ENCODE results near the gene VENTX.

The VENTX gene

DNA sequence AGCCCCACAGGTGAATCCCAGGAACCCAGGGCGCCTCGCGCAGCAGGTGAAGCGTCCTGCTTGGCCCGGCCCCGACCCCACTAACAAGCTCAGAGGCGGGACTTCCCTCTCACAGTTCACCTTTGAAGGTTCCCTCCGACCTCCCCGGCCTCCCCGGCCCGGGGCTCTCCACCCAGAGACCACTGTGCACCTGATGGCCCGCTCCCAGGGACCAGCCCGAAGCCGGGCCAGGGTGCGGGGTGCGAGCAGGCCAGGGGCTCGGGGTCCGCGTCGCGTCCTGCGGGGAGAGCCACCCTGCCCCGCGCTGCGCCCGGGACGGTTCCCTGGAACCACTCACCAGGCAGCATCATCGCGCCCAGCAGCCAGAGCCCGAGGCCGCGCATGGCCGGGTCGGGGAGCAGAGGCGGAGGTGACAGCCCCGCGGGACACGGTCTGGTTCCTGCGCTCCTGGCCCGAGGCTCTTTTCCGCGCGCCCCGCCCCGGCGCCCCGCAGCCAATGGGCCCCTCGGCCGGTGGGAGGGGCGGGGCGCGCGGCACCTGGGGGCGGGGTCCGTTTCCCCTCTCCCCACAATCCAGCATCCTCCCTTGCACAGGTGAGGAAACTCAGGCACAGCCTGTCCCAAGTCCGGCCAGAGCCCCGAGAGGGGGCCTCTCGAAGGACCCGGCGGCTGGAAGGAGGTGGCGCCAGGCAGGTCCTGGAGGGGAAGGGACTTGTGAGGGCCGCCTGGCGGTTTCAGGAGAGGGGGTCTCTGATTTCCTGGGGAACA is 39.0 kb downstream of the VENTX start, which contains the start of gene ADAM8:
Gene ADAM8 (minus strand): TSS at position 434 of the 767 bp plus-strand sequence. CDS start 51 bp downstream, at position 383.
- peak; percentile 83 for DNase-seq

DNA sequence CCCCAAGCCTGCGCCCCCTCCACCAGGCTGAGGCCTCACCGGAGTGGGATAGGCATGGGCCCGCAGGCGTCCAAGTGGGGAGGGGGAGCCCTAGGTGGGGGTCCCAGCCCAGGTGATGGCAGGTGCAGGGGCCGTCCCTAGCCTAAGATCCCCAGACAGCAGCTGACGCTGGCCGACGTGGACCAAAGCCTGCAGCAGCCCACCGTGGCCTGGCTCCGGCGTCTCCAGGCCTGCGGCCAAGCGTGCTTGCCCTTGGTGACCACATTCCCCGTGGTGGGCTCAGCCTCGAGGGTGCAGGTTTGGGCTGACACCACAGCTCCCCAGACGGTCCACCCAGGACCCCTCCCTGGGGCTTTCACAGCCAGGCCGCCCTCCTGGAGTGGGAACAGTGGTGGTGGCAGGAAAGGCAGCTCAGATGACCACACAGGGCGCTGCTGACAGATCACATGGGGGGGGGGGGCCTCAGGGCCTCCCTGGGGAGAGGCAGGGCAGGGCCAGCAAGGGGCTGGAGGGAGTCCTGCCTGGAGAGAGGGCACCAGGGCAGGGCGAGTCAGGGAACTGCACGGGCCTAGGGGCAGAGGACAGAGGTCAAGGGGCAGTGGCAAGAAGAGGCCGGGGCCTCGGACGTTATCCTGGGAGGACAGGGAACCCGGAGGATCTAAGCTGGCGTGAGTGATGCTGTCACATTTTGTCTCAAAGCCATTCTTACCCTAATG is 39.8 kb downstream of the VENTX start:
- DNase-seq: peak; percentile 60

DNA sequence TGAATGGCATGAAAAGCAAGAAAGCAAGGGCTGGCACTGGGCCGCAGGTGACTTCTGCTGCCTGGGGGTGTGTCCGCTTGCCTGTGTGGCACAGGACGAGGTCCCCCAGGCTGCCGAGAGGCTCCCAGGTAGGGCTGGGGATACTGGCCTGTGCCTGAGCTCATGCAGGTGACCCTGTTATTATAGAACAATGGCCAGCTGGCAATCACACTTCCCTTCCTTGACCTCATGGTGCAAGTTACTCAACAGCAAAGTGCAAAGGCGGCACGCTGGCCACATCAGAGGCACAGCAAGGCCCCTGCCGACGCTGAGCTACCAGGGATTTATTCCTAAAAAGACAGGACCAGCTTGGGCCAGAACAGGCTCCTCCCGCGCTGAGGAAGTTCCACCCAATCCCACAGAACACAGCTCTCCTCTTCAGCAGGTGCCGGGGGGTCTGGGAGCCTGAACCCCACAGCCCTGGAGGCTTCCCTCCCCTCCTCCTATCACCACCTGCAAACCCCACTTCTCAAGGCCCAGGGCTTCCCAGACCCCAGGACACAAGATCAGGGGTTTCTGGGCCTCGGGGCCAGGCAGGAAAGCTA is 40.4 kb downstream of the VENTX start:
- peak; percentile 63 for DNase-seq

DNA sequence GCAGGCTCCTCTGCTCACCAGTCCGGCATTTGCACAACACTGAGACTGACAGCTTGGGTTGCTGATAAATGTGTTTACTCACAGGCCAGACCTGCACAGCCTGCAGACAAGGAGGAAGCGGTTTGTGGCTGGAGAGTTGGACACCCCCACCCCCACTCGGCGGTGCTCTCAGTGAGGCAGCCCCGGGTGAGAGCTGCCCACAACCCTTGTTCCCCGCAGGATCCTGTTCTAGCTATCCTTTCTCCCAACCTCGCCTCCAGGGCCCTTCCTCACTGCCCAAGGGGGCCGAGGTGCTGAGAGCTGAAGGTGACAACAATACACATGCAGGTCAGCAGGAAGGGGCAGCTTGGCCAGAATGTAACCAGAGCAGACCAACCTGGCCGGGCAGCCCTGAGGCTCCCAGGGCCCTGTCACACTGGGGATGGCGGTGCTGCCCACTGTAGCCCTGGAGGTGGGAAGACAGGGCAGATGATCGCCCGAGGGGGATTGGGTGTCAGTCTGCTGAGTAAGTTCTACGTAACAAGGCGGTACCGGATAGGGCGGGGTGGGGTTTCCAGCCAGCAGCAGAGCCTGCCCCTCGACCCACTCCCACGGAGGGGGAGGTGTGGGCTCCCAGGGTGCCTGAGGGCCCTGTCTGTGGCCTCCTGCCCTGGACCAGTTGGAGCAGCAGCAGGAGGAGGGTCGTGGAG is 41.1 kb downstream of the VENTX start:
- peak; percentile 80 for DNase-seq

DNA sequence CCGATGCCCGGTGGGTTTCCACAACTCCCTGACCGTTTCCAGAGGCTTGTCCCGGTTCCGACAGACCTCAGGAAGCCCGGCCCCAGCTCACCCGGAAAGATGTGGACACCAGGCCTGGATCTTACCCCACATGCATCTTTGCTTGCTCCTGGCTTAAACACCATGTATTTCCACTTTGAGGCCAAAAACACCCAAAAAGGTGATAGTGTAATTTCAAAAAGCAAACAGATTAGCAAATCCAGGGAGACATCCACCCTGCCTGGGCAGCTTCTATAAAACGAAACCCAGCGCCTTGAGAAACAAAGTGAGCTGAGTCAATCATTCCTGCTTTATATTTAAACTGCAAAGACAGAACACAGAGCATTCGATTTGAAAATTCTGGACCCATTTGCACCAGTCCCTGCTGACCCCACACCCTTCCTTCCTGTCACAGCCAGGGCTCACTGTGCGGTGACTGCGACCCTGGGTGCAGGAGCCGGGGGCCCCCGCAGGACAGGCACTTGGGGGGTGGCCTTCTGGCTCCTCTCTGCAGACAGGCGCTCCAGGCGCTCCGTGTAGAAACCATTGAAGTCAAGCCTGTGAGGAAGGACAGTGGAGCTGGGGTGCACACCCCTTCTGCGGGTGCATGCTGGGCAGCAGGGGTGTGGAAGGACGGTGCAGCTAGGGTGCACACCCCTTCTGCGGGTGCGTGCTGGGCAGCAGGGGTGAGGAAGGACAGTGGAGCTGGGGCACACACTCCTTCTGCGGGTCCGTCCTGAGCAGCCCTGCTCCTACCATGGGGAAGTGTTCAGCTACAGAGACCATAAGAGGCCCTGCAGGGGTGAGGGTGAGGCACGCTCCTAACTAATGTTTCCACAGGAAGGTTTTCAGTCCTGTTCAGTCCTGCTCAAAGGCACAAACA is 41.9 kb downstream of the VENTX start:
- no peak for DNase-seq

DNA sequence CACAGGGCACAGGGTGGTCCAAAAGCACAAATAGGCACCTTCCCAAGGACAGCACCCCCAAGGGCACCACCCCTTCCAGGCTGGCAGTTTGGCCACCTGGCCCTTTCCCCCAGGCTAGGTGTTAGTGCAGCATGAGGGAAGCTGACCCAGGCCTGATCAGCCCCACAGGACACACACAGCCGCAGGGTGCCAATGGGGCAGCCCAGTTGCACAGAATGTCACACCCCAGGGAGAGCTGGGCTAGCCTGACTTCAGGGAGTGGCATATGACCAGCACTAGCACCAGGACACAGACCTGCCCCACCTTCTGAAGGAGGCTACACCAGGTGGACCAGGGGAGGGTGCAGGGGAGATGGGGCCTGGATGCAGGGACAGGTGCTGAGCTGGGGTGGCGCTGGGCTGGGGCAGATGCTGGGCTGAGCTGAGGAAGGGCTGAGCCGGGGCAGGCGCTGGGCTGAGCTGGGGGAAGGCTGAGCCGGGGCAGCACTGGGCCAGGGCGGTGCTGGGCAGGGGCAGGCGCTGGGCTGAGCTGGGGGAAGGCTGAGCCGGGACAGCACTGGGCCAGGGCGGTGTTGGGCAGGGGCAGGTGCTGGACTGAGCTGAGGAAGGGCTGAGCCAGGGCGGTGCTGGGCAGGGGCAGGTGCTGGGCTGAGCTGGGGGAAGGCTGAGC is 42.9 kb downstream of the VENTX start:
- DNase-seq: no peak

DNA sequence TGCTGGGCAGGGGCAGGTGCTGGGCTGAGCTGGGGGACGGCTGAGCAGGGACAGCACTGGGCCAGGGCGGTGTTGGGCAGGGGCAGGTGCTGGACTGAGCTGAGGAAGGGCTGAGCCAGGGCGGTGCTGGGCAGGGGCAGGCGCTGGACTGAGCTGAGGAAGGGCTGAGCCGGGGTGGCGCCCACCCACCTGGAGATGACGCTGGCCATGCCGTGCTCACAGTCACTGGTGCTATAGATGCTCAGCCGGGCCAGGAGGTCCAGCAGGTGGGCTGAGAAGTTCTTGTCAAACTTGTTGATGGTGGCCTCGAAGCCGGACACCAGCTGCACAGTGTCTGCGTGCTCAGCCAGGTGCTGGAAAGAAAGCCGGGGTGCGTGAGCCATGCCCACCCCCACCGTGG is 43.4 kb downstream of the VENTX start:
- no peak for DNase-seq

DNA sequence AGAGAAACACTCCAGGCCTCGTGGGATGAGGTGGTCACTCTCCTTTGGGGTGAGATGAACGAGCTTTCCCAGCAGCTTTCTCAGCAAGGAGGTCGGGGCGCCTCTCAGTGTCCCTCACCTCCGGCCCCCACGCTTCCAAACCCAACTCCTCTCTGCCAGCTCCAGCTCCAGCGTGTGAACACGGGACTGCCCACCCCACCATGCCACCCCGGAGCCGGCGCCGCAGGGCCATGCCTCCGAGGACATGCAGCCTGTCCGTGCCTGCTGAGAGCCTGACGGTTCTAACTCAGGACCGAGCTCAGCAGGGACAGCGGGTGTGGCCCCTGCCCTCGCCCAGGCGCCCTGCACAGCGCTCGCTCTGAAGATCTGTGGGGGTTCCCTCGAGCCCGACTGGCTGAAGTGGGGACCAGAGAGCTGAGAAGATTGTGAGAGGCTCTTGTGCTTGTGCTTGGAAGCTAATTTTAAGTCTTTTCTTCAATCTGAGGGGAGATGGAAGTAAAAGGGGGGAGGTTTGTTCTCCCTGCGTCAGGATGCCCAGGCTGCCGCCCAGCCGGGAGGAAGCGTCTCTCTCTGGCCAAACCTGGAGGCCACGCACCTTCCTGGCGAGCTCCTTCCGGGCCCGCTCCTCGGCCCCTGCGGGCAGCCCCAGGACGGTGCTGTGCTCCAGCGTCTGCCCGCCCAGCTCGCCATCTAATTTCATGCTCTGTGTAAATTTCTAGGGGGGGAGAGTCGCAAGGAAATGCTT is 44.1 kb downstream of the VENTX start:
- DNase-seq: no peak

DNA sequence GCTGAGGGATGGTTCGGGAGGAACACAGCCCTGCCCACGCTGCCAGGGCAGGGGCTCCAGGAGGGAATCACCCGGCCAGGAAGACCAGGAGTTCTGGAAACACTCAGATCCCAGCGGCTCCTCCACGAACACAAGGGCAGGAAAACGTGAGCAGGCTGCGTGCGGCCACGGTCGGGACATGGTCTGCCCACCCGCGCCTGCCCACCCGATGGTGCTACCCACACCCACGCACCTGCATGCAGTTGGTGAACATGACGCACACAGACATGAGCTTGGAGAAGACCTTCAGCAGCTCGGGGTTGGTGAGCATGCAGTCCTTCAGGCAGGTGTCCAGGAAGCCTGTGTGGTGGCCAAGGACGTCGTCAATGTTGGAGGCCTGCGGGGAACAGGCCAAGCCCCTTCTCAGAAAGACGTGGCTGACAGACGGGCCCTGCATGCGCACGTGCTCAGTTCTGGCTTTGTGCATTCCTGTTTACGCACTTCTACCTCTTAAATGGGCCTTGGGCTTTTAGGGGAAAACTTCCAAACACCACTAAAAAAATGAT is 45.3 kb downstream of the VENTX start:
- DNase-seq: no peak

DNA sequence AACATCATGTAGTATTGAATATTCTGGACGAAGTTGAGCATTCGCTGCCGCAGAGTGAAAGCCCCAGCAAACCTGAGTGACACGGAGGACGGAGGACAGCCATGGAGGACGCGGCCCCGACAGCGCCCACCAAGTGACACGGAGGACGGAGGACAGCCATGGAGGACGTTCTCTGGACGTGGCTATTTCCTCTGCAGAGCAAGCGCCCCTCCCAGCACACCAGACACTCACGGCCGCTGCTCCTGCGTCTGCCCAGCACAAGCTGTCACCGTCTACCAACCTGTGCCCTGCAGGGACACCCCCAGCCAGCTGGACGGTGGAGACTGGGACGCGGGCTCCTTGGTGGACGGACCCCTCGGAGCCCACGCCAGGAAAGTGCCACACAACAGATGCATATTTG is 46.3 kb downstream of the VENTX start:
- no peak for DNase-seq

DNA sequence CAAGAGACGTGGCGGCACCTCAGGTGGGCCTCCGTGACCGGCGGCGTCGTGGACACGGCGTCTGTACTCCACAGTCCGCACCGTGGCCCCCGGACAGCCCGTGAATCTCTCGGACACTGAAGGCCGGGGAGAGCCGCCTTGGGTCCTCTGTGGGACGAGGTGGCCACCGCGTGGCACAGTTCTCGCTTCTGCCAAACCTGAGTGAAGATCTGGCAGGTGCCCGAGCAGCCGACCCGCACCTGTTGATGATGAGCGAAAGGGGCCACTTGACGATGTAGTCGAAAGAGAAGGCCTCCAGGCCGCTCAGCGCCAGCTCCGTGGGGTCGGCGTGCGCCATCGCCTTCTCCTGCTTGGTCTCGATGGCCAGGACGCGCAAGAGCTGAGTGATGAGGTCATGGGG is 47.6 kb downstream of the VENTX start:
- DNase-seq: no peak

DNA sequence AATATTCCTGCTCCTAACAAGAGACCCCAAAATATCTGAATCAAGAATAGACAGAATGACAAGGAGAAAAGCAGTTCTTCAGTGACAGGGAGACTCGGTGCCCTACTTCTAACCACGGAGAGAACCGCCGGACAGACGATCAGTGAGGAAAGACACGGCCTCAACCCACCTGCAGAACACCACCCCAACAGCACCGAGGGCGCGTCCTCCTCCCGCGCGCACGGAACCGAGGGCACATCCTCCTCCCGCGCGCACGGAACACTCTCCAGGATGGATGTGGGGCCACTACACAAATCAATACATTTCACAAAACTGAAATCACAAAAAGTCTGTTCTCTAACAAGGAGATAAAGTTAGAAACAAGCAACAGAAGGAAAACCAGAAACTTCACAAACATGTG is 48.7 kb downstream of the VENTX start:
- DNase-seq: no peak

DNA sequence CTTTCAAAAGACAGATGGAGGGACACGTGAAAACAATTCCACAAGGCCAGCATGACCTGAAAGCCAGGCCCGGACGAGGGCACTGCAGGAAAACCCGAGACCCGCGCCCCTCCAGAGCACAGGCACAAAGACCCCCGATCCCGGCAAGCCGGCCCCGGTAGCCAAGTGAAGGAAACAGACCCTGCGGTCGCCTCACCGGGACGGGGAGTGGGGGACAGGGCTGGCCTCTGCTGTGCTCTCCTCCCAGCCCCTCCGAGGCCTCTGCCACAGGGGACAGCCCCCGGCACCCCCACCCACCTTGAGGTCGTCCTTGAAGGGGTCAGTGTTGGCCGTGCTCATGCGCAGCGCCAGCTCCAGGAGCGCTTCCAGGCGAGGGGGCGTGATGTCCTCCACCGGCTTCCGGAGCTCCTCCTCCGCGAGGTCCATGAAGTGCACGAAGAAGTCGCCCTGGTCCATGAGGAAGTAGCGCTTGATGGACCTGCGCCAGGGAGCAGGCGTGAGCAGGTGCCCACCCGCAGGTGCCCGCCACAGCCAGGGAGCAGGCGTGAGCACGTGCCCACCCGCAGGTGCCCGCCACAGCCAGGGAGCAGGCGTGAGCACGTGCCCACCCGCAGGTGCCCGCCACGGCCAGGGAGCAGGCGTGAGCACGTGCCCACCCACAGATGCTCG is 50.3 kb downstream of the VENTX start:
- DNase-seq: no peak

DNA sequence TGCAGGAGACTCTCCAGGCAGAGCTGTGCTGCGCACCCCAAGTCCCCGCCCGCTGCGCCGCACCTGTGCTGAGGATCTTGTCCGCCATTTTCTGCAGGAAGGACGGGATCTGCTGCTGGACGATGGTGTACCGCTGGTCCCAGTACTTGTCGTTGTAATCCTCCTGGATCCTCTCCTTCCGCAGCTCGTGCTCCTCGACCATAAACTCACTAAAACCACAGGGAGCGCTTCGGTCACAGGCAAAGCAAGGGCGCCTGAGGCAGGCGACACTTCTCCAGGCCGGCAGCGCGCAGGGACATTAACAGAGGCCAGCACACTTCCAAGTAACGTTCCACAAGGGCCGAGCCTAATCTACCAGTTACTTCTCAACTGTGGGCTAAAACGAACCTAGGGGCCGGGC is 52.1 kb downstream of the VENTX start:
- DNase-seq: no peak

All from activated CD8-positive, alpha-beta memory T cell treated with anti-CD3 and anti-CD28 coated beads for 24 hours (primary cell).